Activated CD8-positive, alpha-beta T cell treated with anti-CD3 and anti-CD28 coated beads for 36 hours (primary cell): ENCODE measurements around the gene IL12RB2. TPM values are rescaled to one million over a fixed set of nuclear protein-coding genes. Genes with fewer than 3 reads are reported as not detected.

ENCODE experiments used
- ATAC-seq: fragments of 200-7000 bp; cut with Tn5 transposase; one replicate; pipeline ENCODE4 v1.10.0; 2021; ENCODE audit warnings: mild to moderate bottlenecking, moderate library complexity
- CTCF ChIA-PET: fragments of 350-600 bp; sonication (Branson Sonifier 250); formaldehyde crosslinking; loops from one replicate; lab custom pipeline; 2021; ENCODE audit warnings: antibody characterized with exemption; lab: Charles Lee
- POLR2A ChIA-PET: fragments of 350-600 bp; sonication (Branson Sonifier 250); formaldehyde crosslinking; loops from one replicate; lab custom pipeline; 2021; ENCODE audit warnings: antibody characterized with exemption; lab: Charles Lee
- DNase-seq: peaks from one replicate; pipeline ENCODE4 v3.0.0-alpha.2; 2020
- H3K27ac Mint-ChIP-seq: one replicate; pipeline ENCODE4 v1.8.0; 2021; ENCODE audit warnings: mild to moderate bottlenecking, mixed read lengths
- H3K27me3 Mint-ChIP-seq: one replicate; pipeline ENCODE4 v1.8.0; 2021; ENCODE audit warnings: mixed read lengths
- H3K36me3 Mint-ChIP-seq: one replicate; pipeline ENCODE4 v1.8.0; 2021; ENCODE audit warnings: low read depth, mixed read lengths
- H3K4me1 Mint-ChIP-seq: one replicate; pipeline ENCODE4 v1.8.0; 2021; ENCODE audit warnings: low read depth, mixed read lengths
- H3K4me3 Mint-ChIP-seq: one replicate; pipeline ENCODE4 v1.8.0; 2021; ENCODE audit warnings: mild to moderate bottlenecking, moderate library complexity, mixed read lengths
- H3K9me3 Mint-ChIP-seq: one replicate; pipeline ENCODE4 v1.8.0; 2021; ENCODE audit warnings: mixed read lengths
- CTCF ChIP-seq: fragments of 200-600 bp; IDR thresholded peaks from one replicate; pipeline ENCODE4 v1.8.0; 2022; ENCODE audit warnings: antibody characterized with exemption, mild to moderate bottlenecking
- intact Hi-C: fragments of 100-400 bp; cut with micrococcal nuclease; formaldehyde crosslinking; loops from one replicate; pipeline ENCODE4 v1.10.0; 2022
- total RNA-seq, 2 experiments: library from RNA; stranded (reverse); gene quantifications; one replicate each; pipeline ENCODE4 v1.2.3, GENCODE V29; 2021

The IL12RB2 gene
- total RNA-seq, 2 experiments from 2014 or later: 29.1 to 29.7 TPM

- DNase-seq (no peak), ATAC-seq (no peak)
- intact Hi-C loops: no loop called here
- no peak for TF ChIP-seq CTCF
- Mint-ChIP-seq H3K27ac (no peak overlapping the region), H3K4me1 (peaks cover 10% of the 10 kb centered on the region), H3K9me3 (no peaks in the 10 kb centered on the region), H3K4me3 (no peak overlapping the region), H3K36me3 (peaks cover 50% of the 10 kb centered on the region), H3K27me3 (no peaks in the 10 kb centered on the region)
- POLR2A ChIA-PET: interaction anchor here (0.6 to 1.5 kb wide), 3 partner anchors 18 to 66 kb away, joined by 3 to 4 read pairs (median 3); no protein-coding TSS in a partner anchor
- CTCF ChIA-PET: interaction anchor here (1.1 to 1.2 kb wide), 2 partner anchors 9 to 20 kb away, joined by 3 to 6 read pairs; no protein-coding TSS in a partner anchor
Measured at GRCh38 chr1:67367370-67368045, 59.8 kb downstream of the IL12RB2 start.

- TF ChIP-seq CTCF: no peak
- peaks cover 10% of the 10 kb centered on the region for H3K4me1 Mint-ChIP-seq
- no peaks in the 10 kb centered on the region for H3K27me3 Mint-ChIP-seq
- POLR2A ChIA-PET: interaction anchor here (0.6 to 1.5 kb wide), 2 partner anchors 18 to 66 kb away, joined by 3 to 4 read pairs; no protein-coding TSS in a partner anchor
- intact Hi-C loops: no loop called here
- H3K9me3 Mint-ChIP-seq: no peaks in the 10 kb centered on the region
- peaks cover 51% of the 10 kb centered on the region for H3K36me3 Mint-ChIP-seq
- H3K4me3 Mint-ChIP-seq: no peak overlapping the region
- no peak overlapping the region for H3K27ac Mint-ChIP-seq
- ATAC-seq (no peak), DNase-seq (no peak)
- CTCF ChIA-PET: interaction anchor here (1.1 to 1.2 kb wide), 2 partner anchors 8 to 20 kb away, joined by 3 to 6 read pairs; no protein-coding TSS in a partner anchor
Measured at GRCh38 chr1:67368046-67368514, 60.4 kb downstream of the IL12RB2 start.

- H3K9me3 Mint-ChIP-seq: no peaks in the 10 kb centered on the region
- H3K27ac Mint-ChIP-seq: no peak overlapping the region
- TF ChIP-seq CTCF: no peak
- ChIA-PET POLR2A (interaction anchor here (0.6 to 1.5 kb wide), 3 partner anchors 15 to 61 kb away, joined by 3 to 6 read pairs (median 3); no protein-coding TSS in a partner anchor), CTCF (no interaction called here)
- intact Hi-C loops: no loop called here
- no peak overlapping the region for H3K4me3 Mint-ChIP-seq
- ATAC-seq (no peak), DNase-seq (no peak)
- no peaks in the 10 kb centered on the region for H3K4me1 Mint-ChIP-seq
- H3K27me3 Mint-ChIP-seq: no peaks in the 10 kb centered on the region
- peaks cover 53% of the 10 kb centered on the region for H3K36me3 Mint-ChIP-seq
Measured at GRCh38 chr1:67371043-67371442, 63.4 kb downstream of the IL12RB2 start.

- ChIA-PET CTCF (no interaction called here), POLR2A (interaction anchor here (0.6 to 1.5 kb wide), 5 partner anchors 13 to 61 kb away, joined by 3 to 6 read pairs (median 3); no protein-coding TSS in a partner anchor)
- H3K36me3 Mint-ChIP-seq: peaks cover 57% of the 10 kb centered on the region
- ATAC-seq (no peak), DNase-seq (no peak)
- intact Hi-C loops: no loop called here
- H3K27ac Mint-ChIP-seq: no peak overlapping the region
- H3K9me3 Mint-ChIP-seq: no peaks in the 10 kb centered on the region
- TF ChIP-seq CTCF: no peak
- H3K27me3 Mint-ChIP-seq: no peaks in the 10 kb centered on the region
- H3K4me1 Mint-ChIP-seq: no peaks in the 10 kb centered on the region
- no peak overlapping the region for H3K4me3 Mint-ChIP-seq
Measured at GRCh38 chr1:67371681-67372080, 64.0 kb downstream of the IL12RB2 start.

GRCh38 chr1:67372136-67372535 is 64.5 kb downstream of the IL12RB2 start:
- no peak for TF ChIP-seq CTCF
- Mint-ChIP-seq H3K27ac (no peak overlapping the region), H3K36me3 (peaks cover 59% of the 10 kb centered on the region), H3K4me1 (no peaks in the 10 kb centered on the region), H3K4me3 (no peak overlapping the region), H3K27me3 (no peaks in the 10 kb centered on the region), H3K9me3 (no peaks in the 10 kb centered on the region)
- intact Hi-C loops: no loop called here
- DNase-seq (no peak), ATAC-seq (no peak)
- POLR2A ChIA-PET: interaction anchor here (0.6 to 1.0 kb wide), 2 partner anchors 13 to 60 kb away, joined by 3 to 4 read pairs; no protein-coding TSS in a partner anchor
- CTCF ChIA-PET: no interaction called here
